Stromal cell of bone marrow (primary cell): ENCODE data around the gene LSP1.

Experiments used
- DNase-seq: peaks from one replicate; pipeline ENCODE4 v3.0.0-alpha.2; 2012; ENCODE audit warnings: low read depth

LSP1 gene

GRCh38 chr11:1848640-1849430 is 4.0 kb upstream of the LSP1 start:
- no peak for DNase-seq

GRCh38 chr11:1851468-1852180 is 1.3 kb upstream of the LSP1 start:
- DNase-seq: no peak

- no peak for DNase-seq
Observed at GRCh38 chr11:1852271-1852876, 510 bp upstream of the LSP1 start.

- DNase-seq: no peak
Observed at GRCh38 chr11:1853376-1854131, 670 bp downstream of the LSP1 start.

GRCh38 chr11:1854132-1854948 is 1.5 kb downstream of the LSP1 start:
- DNase-seq: no peak

- no peak for DNase-seq
Observed at GRCh38 chr11:1854949-1855885, 2.3 kb downstream of the LSP1 start.

GRCh38 chr11:1855886-1856265 is 3.0 kb downstream of the LSP1 start:
- DNase-seq: no peak

GRCh38 chr11:1856306-1857005 is 3.6 kb downstream of the LSP1 start:
- DNase-seq: no peak

- no peak for DNase-seq
Observed at GRCh38 chr11:1857064-1857463, 4.2 kb downstream of the LSP1 start.

- no peak for DNase-seq
Observed at GRCh38 chr11:1858154-1858553, 5.3 kb downstream of the LSP1 start.

GRCh38 chr11:1858576-1858975 is 5.7 kb downstream of the LSP1 start:
- DNase-seq: no peak

GRCh38 chr11:1859004-1859403 is 6.1 kb downstream of the LSP1 start:
- no peak for DNase-seq

- no peak for DNase-seq
Observed at GRCh38 chr11:1860108-1860507, 7.2 kb downstream of the LSP1 start.

- DNase-seq: no peak
Observed at GRCh38 chr11:1861435-1862411, 8.8 kb downstream of the LSP1 start.

- peak; percentile 41 for DNase-seq
Observed at GRCh38 chr11:1862588-1863351, 9.9 kb downstream of the LSP1 start.

- DNase-seq: peak; percentile 82
Observed at GRCh38 chr11:1863352-1864216, 10.7 kb downstream of the LSP1 start.

GRCh38 chr11:1864231-1864630 is 11.3 kb downstream of the LSP1 start:
- no peak for DNase-seq
